ENCODE measurements around the gene TBC1D21.

DNA sequence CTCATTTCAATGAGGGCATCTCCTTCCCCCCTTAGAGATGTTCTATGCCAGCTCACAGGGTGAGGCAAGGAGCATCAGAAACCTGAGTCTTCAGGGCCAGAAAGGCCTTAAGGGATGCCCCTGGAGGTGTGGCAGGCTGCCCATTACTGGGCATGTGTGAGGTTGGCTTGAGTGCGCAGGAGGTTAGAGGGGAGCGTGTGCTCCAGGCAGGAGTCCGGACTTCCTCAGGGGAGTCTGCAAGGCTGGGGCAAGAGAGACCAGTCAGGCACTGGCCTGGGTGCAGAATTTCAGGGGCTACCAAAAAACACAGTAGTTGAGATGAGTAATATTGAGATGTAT is 54.8 kb downstream of the TBC1D21 start:
- TF ChIP-seq, protein P1, sequence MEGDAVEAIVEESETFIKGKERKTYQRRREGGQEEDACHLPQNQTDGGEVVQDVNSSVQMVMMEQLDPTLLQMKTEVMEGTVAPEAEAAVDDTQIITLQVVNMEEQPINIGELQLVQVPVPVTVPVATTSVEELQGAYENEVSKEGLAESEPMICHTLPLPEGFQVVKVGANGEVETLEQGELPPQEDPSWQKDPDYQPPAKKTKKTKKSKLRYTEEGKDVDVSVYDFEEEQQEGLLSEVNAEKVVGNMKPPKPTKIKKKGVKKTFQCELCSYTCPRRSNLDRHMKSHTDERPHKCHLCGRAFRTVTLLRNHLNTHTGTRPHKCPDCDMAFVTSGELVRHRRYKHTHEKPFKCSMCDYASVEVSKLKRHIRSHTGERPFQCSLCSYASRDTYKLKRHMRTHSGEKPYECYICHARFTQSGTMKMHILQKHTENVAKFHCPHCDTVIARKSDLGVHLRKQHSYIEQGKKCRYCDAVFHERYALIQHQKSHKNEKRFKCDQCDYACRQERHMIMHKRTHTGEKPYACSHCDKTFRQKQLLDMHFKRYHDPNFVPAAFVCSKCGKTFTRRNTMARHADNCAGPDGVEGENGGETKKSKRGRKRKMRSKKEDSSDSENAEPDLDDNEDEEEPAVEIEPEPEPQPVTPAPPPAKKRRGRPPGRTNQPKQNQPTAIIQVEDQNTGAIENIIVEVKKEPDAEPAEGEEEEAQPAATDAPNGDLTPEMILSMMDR (IDR thresholded peaks at IDR 0.05) = no peak
- TF ChIP-seq EZH2phosphoT487 (IDR thresholded peaks at IDR 0.05) (no peak), EZH2 (IDR thresholded peaks at IDR 0.05) (no peak)

Data from neural progenitor cell (in vitro differentiated cells).